Lower leg skin (tissue), 4 donors: ENCODE measurements around the gene IZUMO1R. TPM values are rescaled to one million over a fixed set of nuclear protein-coding genes. Genes with fewer than 3 reads are reported as not detected.
"Not testable (repeated sequence)": the region's sequence is repeated elsewhere in the genome, so short reads cannot be mapped to it uniquely, and the experiment has no call there.

Source experiments
- DNase-seq, 2 donors: peaks; one replicate each; pipeline ENCODE4 v3.0.0-alpha.2; 2019; ENCODE audit warnings: low spot score in 2 of 2
- H3K4me3 ChIP-seq: fragments of 200-600 bp; sonication (generic); 2 replicates; pipeline ENCODE4 v1.5.1; 2017; ENCODE audit warnings: mild to moderate bottlenecking, low read depth; ENCODE audit not compliant: poor library complexity, severe bottlenecking
- CTCF ChIP-seq, 3 donors: fragments of 450-650 bp; IDR thresholded peaks; one replicate each; pipeline ENCODE4 v1.5.1; 2016; ENCODE audit warnings: antibody characterized with exemption in 3 of 3, mild to moderate bottlenecking in 3 of 3, moderate library complexity in 2 of 3
- POLR2A ChIP-seq, 2 donors: fragments of 450-650 bp; IDR thresholded peaks; one replicate each; pipeline ENCODE4 v1.6.1; 2016 to 2017; ENCODE audit warnings: antibody characterized with exemption in 2 of 2, mild to moderate bottlenecking in 1 of 2, moderate library complexity in 1 of 2
- WGBS, 2 donors: methylation state at CpG; one replicate each; pipeline ENCODE4 v1.1.5; 2018; 5-methylcytosine and 5-hydroxymethylcytosine counted together
- intact Hi-C: fragments of 100-400 bp; cut with DNase I; formaldehyde crosslinking; loops from one replicate; pipeline ENCODE4 v1.15.0; 2023; ENCODE audit warnings: low total_unique reads
- total RNA-seq, 4 donors: library from RNA; depleted of rRNA; stranded (reverse); fragments of >200 nt; gene quantifications; one replicate each; pipeline ENCODE4 v1.1.0, GENCODE V29; 2016

Gene IZUMO1R
- total RNA-seq, result not detected

- H3K4me3 ChIP-seq, result no peak within 1 kb of the TSS
- no peak for TF ChIP-seq CTCF (IDR thresholded peaks at IDR 0.05)
- TF ChIP-seq POLR2A (IDR thresholded peaks at IDR 0.05), result no peak
- intact Hi-C loops, result no loop called here
- DNase-seq, result no peak
- 38 to 44% methylated on average over 13 of the region's 13 CpGs for WGBS, 2 donors
These were observed at the start of gene IZUMO1R for GRCh38 chr11:94303966-94304958. Gene IZUMO1R (plus strand): TSS chr11:94304580. CDS start chr11:94305637, 1,057 bp downstream.

GRCh38 chr11:94271885-94272372 lies 32.5 kb upstream of the IZUMO1R start:
- TF ChIP-seq POLR2A (IDR thresholded peaks at IDR 0.05) (no peak), CTCF (IDR thresholded peaks at IDR 0.05) (no peak)
- DNase-seq, result no peak
- intact Hi-C loops, result no loop called here
- no peak overlapping the region for H3K4me3 ChIP-seq
- WGBS, 2 donors, result 43 to 54% methylated on average over 4 of the region's 4 CpGs

- WGBS, 2 donors, result 36 to 38% methylated on average over 6 of the region's 6 CpGs
- TF ChIP-seq POLR2A (IDR thresholded peaks at IDR 0.05), result no peak
- TF ChIP-seq CTCF (IDR thresholded peaks at IDR 0.05), result no peak
- intact Hi-C loops, result no loop called here
- DNase-seq, result no peak
- H3K4me3 ChIP-seq, result no peak overlapping the region
These were observed 31.6 kb upstream of the IZUMO1R start for GRCh38 chr11:94272738-94273313.

- intact Hi-C loops, result no loop called here
- 95 to 99% methylated on average over 3 of the region's 3 CpGs for WGBS, 2 donors
- H3K4me3 ChIP-seq, result no peak overlapping the region
- TF ChIP-seq POLR2A (IDR thresholded peaks at IDR 0.05) (no peak), CTCF (IDR thresholded peaks at IDR 0.05) (no peak)
- no peak for DNase-seq
These were observed 28.4 kb upstream of the IZUMO1R start for GRCh38 chr11:94275961-94276360.

- intact Hi-C loops, result no loop called here
- no peak overlapping the region for H3K4me3 ChIP-seq
- DNase-seq, result no peak
- no peak for TF ChIP-seq CTCF (IDR thresholded peaks at IDR 0.05)
- TF ChIP-seq POLR2A (IDR thresholded peaks at IDR 0.05), result no peak
- 89 to 91% methylated on average over 5 of the region's 5 CpGs for WGBS, 2 donors
These were observed 27.4 kb upstream of the IZUMO1R start for GRCh38 chr11:94276943-94277342.

GRCh38 chr11:94278207-94278606 lies 26.2 kb upstream of the IZUMO1R start:
- 63 to 69% methylated on average over 4 of the region's 4 CpGs for WGBS, 2 donors
- DNase-seq, intact Hi-C loops, H3K4me3 ChIP-seq: not testable (repeated sequence)
